Posterior cingulate gyrus (tissue), 11 donors: ENCODE measurements around the gene PPP1R13B.
"Not testable (repeated sequence)": the region's sequence is repeated elsewhere in the genome, so short reads cannot be mapped to it uniquely, and the experiment has no call there.

Source experiments
- DNase-seq, 10 donors: peaks; one replicate each; pipeline versions ENCODE4 v3.0.0 to v3.0.0-alpha.2; 2020 to 2021; ENCODE audit warnings: mixed read lengths in 3 of 10
- intact Hi-C: fragments of 100-400 bp; cut with DNase I; formaldehyde crosslinking; loops from one replicate; pipeline ENCODE4 v1.15.1; 2023

Gene PPP1R13B

DNA sequence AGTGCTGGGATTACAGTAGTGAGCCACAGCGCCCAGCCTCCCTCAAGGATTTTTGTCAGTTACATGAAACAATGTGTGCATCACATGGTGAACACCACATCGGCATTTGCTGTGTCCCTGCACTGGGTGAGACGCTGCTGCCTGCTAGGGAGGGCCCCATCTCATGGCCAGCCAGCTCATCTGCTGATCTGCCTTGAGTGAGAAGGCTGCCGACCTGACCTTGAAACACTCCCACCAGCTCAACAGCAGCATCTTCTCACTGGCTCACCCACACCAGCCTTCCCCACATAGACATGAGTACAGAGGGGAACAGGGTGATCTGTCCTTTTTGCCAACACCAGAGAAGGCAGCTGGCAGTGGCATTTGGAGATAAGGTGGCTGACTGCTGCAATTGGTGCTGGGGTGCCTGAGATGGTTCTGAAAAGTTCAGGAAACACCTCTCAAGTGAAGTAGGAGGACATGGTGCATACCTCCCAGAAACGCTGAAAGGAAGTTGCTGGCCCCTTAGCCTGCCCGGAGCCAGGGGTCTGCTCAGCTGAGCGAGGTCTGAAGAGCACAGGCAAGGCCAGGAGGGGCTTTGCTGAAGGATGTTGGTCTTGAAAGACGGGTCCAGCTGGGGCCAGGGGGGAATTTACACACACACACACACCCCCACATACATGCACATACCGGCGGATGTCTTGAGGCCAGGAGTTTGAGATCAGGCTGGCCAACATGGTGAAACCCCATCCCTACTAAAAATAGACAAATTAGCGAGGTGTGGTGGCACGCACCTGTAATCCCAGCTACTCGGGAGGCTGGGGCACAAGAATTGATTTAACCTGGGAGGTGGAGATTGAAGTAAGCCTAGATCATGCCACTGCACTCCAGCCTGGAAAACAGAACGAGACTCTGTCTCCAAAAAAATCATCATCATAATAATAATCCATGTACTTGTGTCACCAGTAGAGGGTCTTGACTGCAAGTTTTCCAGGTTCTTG is 14.3 kb upstream of the PPP1R13B start:
- intact Hi-C loops = no loop called here
- peak in 2 of 10 donors; percentile 80 to 88 for DNase-seq

DNA sequence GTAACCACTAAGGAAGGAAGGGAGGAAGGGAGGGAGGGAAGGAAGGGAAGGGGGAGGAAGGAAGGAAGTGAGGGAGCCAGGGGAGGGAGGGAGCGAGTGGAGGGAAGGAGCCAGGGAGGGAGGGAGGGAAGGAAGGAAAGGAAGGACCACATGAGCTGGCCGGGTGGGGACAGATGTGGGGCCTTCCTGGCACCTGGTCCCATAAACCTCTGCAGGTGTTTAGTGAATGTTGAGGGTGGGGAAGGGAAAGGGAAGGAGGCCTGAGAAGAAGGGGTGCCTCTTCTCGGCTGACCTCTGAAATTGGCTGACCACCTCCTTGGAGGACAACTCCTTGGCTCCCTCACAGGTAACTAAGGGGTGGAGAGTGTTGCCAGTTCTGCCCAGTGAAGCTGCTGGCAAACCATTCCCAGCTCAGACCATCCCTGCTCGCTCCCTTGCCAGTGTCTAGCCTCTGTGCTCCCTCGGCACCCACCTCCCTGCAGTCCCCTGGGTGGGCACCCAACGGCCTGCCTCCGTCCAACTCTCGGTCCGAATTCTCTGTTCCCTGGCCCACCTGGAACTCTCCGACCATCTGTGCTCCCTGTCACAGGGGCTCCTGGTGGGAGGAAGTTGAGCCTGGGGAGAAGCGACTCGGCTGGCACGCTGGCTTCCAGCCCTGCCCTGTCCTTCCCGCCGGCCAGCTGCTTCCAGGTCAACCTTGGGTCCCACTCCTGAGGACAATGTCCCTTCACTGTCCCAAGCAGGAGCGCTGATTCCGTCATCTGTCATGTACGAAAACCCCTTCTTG is 12.2 kb upstream of the PPP1R13B start:
- intact Hi-C loops = no loop called here
- peak in 2 of 10 donors; percentile 72 to 75 for DNase-seq

GRCh38 chr14:103858063-103858781 is 10.8 kb upstream of the PPP1R13B start:
- DNase-seq = peak in 2 of 10 donors; percentile 65 to 78
- intact Hi-C loops = no loop called here

DNA sequence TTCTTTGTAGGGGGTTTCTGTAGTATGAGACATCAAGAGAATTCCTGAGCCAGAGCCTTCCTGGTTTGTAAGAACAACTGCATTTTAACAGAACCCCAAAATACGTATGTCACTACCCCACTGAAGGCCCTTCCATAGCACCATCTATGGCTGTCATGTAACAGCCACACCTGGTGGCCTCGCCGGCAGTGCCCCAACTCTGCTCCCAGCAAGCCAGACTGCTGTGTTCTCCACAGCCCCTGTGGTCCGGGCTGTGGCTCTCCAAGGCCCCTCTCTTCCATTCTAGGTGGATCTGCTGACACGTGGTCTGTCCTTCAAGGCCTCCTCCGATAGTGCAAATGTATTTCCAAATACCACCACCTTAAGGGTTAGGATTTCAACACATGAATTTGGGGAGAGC is 9.9 kb upstream of the PPP1R13B start:
- intact Hi-C loops = no loop called here
- DNase-seq = peak in 2 of 10 donors; percentile 52 to 53

DNA sequence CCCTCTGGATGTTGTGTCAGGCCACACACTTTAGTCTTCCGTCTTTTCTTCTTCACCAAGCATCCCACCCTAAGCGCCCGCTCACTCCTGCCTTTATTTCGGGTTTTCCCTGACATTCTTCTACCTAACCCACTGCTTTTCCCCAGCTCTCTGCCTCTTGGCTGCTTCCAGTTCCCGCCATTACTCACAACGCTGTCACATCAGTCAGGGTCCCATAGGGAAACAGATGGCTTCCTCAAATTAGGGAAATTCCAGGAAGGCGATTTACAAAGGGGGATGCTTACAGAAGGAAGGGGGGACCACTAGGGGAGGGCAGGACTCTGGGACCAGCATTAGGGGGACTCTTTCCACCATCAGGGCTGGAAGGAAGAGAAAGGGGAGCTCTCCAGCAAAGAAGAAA is 9.2 kb upstream of the PPP1R13B start:
- intact Hi-C loops = no loop called here

GRCh38 chr14:103856105-103856504 is 8.7 kb upstream of the PPP1R13B start:
- intact Hi-C loops = no loop called here
- peak in 2 of 10 donors; percentile 68 to 79 for DNase-seq

More for the DNA sequence above, 9.2 kb upstream of the PPP1R13B start:
- no peak for DNase-seq

- intact Hi-C loops = no loop called here
- peak in 1 of 10 donors; percentile 60 for DNase-seq
Observed at GRCh38 chr14:103855734-103856095, 8.3 kb upstream of the PPP1R13B start.

DNA sequence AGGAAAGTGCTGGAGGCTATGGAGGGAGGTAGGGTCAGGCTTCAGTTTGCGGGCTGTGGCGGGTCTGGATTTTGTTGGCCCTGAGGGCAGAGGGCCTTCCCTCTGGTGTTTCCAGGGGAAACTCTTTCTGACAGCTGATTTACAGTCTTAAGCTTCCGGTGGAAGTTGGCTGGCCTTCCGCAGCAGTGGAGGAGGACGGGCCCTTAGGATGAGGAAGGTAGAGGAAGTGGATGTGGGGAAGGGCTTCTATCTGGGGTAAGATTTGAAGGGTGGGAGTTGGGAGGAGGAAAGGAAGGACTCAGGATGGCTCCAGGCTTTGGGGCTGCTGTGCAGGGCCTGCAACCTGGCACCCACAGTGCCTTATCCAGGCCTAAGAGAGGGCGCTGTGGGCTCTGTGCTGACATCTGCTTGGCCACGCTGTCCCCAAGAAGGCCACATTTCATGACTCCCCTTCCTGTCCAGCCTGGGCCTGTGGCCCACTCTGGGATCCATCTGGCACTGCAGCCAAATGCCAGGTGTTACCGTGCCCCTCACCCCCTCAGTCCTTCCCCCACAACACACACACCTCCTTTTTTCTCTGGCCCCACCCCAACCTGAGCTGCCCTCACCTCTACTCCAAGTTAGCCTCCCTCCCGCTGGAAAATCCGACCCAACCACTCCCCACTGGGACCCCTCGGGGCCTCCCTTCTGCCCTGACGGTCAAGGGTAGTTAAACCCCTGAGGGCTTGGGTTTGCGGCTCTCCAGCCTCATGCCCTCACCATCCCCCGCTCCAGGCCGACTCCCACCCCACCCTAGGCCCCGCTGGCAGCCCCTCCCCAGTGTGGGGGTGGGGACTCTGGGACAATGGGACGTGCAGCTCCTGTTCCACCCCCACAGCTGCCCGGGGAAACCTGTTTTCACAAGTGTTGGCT is 7.7 kb upstream of the PPP1R13B start:
- DNase-seq = peak in 2 of 10 donors; percentile 43 to 57
- intact Hi-C loops = no loop called here

DNA sequence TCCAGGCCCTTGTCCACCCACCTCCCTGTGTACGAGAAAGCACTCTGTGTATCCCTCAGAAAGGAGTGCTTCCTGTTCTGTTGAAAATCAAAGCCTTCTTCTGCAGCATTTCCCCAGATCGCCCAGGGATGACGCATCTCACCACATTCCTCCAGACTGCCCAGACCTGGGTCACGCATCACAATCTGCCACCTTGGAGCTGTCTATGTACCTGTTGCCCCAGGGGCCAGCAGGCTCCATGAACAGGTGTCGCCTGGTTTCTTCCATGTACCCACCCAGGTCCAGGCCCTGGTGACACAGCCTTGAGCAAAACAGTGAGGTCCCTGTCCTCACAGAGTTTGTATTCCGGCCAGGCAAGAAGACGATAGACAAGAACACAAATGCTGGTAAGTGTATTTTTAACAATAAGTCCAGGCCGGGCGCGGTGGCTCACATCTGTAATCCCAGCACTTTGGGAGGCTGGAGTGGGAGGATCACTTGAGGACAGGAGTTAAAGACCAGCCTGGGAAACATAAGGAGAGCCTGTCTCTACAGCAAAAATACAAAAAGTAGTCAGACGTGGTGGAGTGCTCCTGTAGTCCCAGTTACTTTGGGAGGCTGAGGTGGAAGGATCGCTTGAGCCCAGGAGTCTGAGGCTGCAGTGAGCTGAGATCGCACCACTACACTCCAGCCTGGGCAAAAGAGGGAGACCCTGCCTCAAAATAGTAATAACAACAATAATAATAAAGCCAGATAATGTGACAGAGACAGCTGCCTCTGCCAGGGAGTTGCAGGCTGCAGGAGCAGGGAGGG is 6.8 kb upstream of the PPP1R13B start:
- peak in 1 of 10 donors; percentile 24 for DNase-seq
- intact Hi-C loops = no loop called here

- peak in 1 of 10 donors; percentile 55 for DNase-seq
- intact Hi-C loops = no loop called here
Observed at GRCh38 chr14:103849151-103849886, 1.9 kb upstream of the PPP1R13B start.

DNA sequence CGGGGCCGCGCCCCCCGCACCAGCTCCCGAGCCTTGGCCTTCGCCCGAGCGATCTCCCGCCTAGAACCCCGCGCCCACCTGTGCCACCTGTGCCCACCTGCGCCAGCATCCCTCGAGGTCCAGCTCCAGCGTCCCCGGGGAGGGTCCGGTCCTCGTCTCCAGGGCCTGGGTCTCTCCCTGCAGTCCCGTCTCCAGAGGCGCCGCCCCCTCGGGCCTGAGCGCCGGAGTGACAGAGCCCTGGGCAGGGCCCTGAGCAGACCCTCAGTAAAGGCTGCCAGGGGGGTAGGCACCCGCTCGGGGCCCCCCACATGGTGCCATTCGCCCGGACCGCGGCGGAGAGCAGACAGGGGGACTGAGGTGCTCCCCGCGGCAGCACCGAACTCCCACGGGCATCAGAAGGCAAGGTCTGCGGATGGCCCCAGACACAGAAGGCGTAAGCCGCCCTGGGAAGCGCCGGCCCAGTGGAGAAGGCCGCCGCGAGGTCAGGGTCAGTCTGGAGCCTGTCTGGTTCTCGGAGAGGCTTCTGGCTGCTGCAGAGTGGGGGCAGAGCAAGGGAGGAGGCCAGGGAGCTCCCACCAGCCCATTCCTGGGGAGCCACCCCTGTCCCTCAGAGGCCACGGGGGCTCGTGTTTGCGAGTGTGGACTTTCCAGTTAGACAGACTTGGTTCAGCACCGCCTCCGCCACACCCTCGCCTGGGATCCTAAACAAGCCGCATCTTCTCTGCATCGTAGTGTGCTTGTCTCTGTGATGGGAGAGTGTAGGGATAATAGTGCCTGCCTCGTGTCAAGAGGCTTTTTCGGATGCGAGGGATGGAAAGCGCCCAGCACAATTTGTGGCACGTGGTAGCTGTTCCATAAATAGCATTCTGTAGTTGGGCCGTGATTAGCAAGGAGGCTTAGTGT is 1.1 kb upstream of the PPP1R13B start:
- DNase-seq = peak in 6 of 10 donors; percentile 27 to 88 (median 40)
- intact Hi-C loops = no loop called here

GRCh38 chr14:103846543-103847450 is 578 bp downstream of the PPP1R13B start:
- intact Hi-C loops = loop anchor here (1.0 kb wide), 1 partner anchor 75 kb away; a partner anchor contains a TSS
- DNase-seq = peak in 3 of 10 donors; percentile 29 to 89 (median 81)

GRCh38 chr14:103846097-103846496 is 1.3 kb downstream of the PPP1R13B start:
- intact Hi-C loops = no loop called here
- DNase-seq = no peak

DNA sequence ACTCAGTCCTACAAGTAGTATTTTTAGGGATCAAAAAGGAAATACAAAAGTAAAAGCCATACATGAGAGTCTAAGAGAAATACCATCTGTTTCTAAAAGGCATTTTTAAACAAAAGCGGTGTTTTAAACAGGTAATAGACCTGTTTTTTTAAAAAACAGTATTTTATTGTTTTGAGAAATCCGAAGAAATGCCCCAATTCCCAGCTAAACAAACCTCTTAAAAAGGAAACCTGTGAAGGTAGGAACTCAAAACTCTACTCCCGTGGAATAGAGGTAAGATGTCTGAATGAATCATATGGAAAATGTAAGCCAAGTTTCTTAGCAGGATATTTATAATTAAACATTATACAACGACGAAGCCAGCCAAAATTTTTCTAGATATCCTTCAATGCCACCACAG is 2.0 kb downstream of the PPP1R13B start:
- intact Hi-C loops = no loop called here
- DNase-seq = no peak

GRCh38 chr14:103841265-103841664 is 6.1 kb downstream of the PPP1R13B start:
- intact Hi-C loops, DNase-seq: not testable (repeated sequence)

- intact Hi-C loops = no loop called here
- no peak for DNase-seq
Observed at GRCh38 chr14:103840014-103840413, 7.4 kb downstream of the PPP1R13B start.
